SK-N-SH (cell line): Measurements from ENCODE around the gene CDC16. TPM values are rescaled to one million over a fixed set of nuclear protein-coding genes. Genes with fewer than 3 reads are reported as not detected.

Experiments used
- CTCF ChIA-PET: fragments of 300-600, 350-600 bp; formaldehyde crosslinking; extraction: SDS; loops from one replicate; lab custom pipeline; 2021; lab: Yijun Ruan, JAX
- POLR2A ChIA-PET: fragments of 350-600 bp; sonication (Branson Sonifier 250); formaldehyde crosslinking; extraction: SDS; loops from one replicate; lab custom pipeline; 2020; ENCODE audit warnings: antibody characterized with exemption, inconsistent platforms; lab: Yijun Ruan, JAX
- DNase-seq: peaks from one replicate; pipeline ENCODE4 v3.0.0; 2012
- H2AFZ ChIP-seq: fragments of 200-600 bp; sonication (generic); 2 replicates; pipeline ENCODE4 v1.8.1; 2016; ENCODE audit warnings: antibody characterized with exemption, mild to moderate bottlenecking, low read depth
- H3F3A ChIP-seq: fragments of 200-600 bp; sonication (generic); replicated peaks from 2 replicates; pipeline ENCODE3; 2016; ENCODE audit warnings: antibody characterized with exemption, mild to moderate bottlenecking; ENCODE audit not compliant: insufficient read depth
- H3K27ac ChIP-seq, 2 experiments: fragments of 200-500 bp in 1 of 2; fragments of 200-600 bp in 1 of 2; sonication (Bioruptor generic) in 1 of 2; sonication (generic), shearing (Covaris generic) in 1 of 2; 2 replicates each; pipeline versions ENCODE4 v1.5.1 to v1.6.1; 2014 to 2016; ENCODE audit warnings: low read depth in 2 of 2, inconsistent platforms in 1 of 2, low read length in 1 of 2, mild to moderate bottlenecking in 1 of 2, mixed read lengths in 1 of 2
- H3K27me3 ChIP-seq: fragments of 200-600 bp; sonication (generic), shearing (Covaris generic); 2 replicates; pipeline ENCODE4 v1.6.1; 2016; ENCODE audit warnings: mixed run types; ENCODE audit not compliant: insufficient read depth
- H3K36me3 ChIP-seq, 2 experiments: fragments of 200-500 bp in 1 of 2; fragments of 200-600 bp in 1 of 2; sonication (Bioruptor generic) in 1 of 2; sonication (generic) in 1 of 2; replicated peaks in 1 of 2; 2 replicates each; pipeline versions ENCODE3 to v1.5.1; 2014 to 2016; ENCODE audit warnings: low read length in 1 of 2, mild to moderate bottlenecking in 1 of 2; ENCODE audit not compliant: insufficient read depth in 2 of 2, control insufficient read depth in 1 of 2
- H3K4me1 ChIP-seq, 2 experiments: fragments of 200-500 bp in 1 of 2; fragments of 200-600 bp in 1 of 2; sonication (Bioruptor generic) in 1 of 2; sonication (generic), shearing (Covaris generic) in 1 of 2; 2 replicates each; pipeline versions ENCODE4 v1.5.1 to v1.6.1; 2014 to 2016; ENCODE audit warnings: low read depth in 1 of 2, low read length in 1 of 2, mixed run types in 1 of 2; ENCODE audit not compliant: insufficient read depth in 2 of 2, control insufficient read depth in 1 of 2
- H3K4me2 ChIP-seq: fragments of 200-600 bp; sonication (generic), shearing (Covaris generic); 2 replicates; pipeline ENCODE4 v1.6.1; 2017; ENCODE audit warnings: mixed run types
- H3K4me3 ChIP-seq, 2 experiments: fragments of 200-500 bp in 1 of 2; fragments of 200-600 bp in 1 of 2; sonication (Bioruptor generic) in 1 of 2; sonication (generic), shearing (Covaris generic) in 1 of 2; 2 replicates each; pipeline versions ENCODE4 v1.5.1 to v1.8.1; 2014 to 2016; ENCODE audit warnings: low read depth in 2 of 2, inconsistent platforms in 1 of 2, low read length in 1 of 2, mild to moderate bottlenecking in 1 of 2, mixed read lengths in 1 of 2, moderate library complexity in 1 of 2
- H3K79me2 ChIP-seq: fragments of 200-600 bp; sonication (generic); 2 replicates; pipeline ENCODE4 v1.8.1; 2017; ENCODE audit warnings: mild to moderate bottlenecking; ENCODE audit not compliant: insufficient read depth
- H3K9ac ChIP-seq: fragments of 200-600 bp; sonication (generic); 2 replicates; pipeline ENCODE4 v1.6.1; 2017; ENCODE audit warnings: mixed run types
- H3K9me2 ChIP-seq: fragments of 200-600 bp; sonication (generic); 2 replicates; pipeline ENCODE4 v1.6.1; 2017; ENCODE audit warnings: mixed run types
- H3K9me3 ChIP-seq: fragments of 200-600 bp; sonication (generic); 2 replicates; pipeline ENCODE4 v1.6.1; 2017; ENCODE audit warnings: mixed run types, mild to moderate bottlenecking, moderate library complexity
- H4K20me1 ChIP-seq: fragments of 200-600 bp; sonication (generic); 2 replicates; pipeline ENCODE4 v1.6.1; 2017; ENCODE audit warnings: mild to moderate bottlenecking, mixed run types; ENCODE audit not compliant: insufficient read depth
- ELF1 ChIP-seq: IDR thresholded peaks from 2 replicates; pipeline ENCODE4 v1.4.0; 2012
- EP300 ChIP-seq, 2 experiments: IDR thresholded peaks; 2 replicates each; pipeline versions ENCODE4 v1.4.0 to v1.6.1; 2012; ENCODE audit warnings: borderline replicate concordance in 1 of 2, low read depth in 1 of 2, low read length in 1 of 2
- FOXJ3 ChIP-seq: sonication (generic); formaldehyde crosslinking; IDR thresholded peaks from 2 replicates; pipeline ENCODE4 v1.5.1; 2020; ENCODE audit warnings: mild to moderate bottlenecking, missing genetic modification reagents
- MEF2A ChIP-seq: IDR thresholded peaks from 2 replicates; pipeline ENCODE4 v1.4.0; 2012; ENCODE audit warnings: low read depth, borderline replicate concordance
- REST ChIP-seq: IDR thresholded peaks from 2 replicates; pipeline ENCODE4 v1.6.1; 2012; ENCODE audit warnings: mild to moderate bottlenecking, low read depth, low read length, moderate library complexity
- SIN3A ChIP-seq: IDR thresholded peaks from 2 replicates; pipeline ENCODE4 v1.6.1; 2012; ENCODE audit warnings: low read depth, mild to moderate bottlenecking, low read length, moderate library complexity, borderline replicate concordance
- SMC3 ChIP-seq: IDR thresholded peaks from 2 replicates; pipeline ENCODE4 v1.6.1; 2012; ENCODE audit warnings: low read depth, low read length, improper control_type of control experiment
- TCF12 ChIP-seq: IDR thresholded peaks from 2 replicates; pipeline ENCODE4 v1.4.0; 2012
- TEAD4 ChIP-seq: IDR thresholded peaks from 2 replicates; pipeline ENCODE4 v1.4.0; 2012; ENCODE audit warnings: mild to moderate bottlenecking, borderline replicate concordance; ENCODE audit not compliant: insufficient read depth
- USF2 ChIP-seq: fragments of 150-350 bp; IDR thresholded peaks from 2 replicates; pipeline ENCODE4 v1.6.1; 2017; ENCODE audit warnings: antibody characterized with exemption, low read length, low read depth, borderline replicate concordance
- YY1 ChIP-seq: IDR thresholded peaks from 2 replicates; pipeline ENCODE4 v1.4.0; 2012; ENCODE audit warnings: low read depth, mild to moderate bottlenecking
- WGBS: methylation state at CpG from one replicate; pipeline ENCODE4 v1.1.6; 2017; ENCODE audit warnings: low lambda C conversion rate; 5-methylcytosine and 5-hydroxymethylcytosine counted together
- polyA plus RNA-seq, 3 experiments: library from polyadenylated mRNA; depleted of rRNA; stranded (reverse); fragments of >200 nt; gene quantifications; 2 replicates each; pipeline ENCODE4 v1.2.3, GENCODE V29; 2012
- TF ChIP-seq, protein P1 (sequence below): IDR thresholded peaks from 2 replicates; pipeline ENCODE4 v1.4.0; 2012; ENCODE audit warnings: low read depth, borderline replicate concordance
- TF ChIP-seq, protein P2 (sequence below): IDR thresholded peaks from 2 replicates; pipeline ENCODE4 v1.4.0; 2012; ENCODE audit warnings: low read depth

Gene CDC16
- polyA plus RNA-seq, 1 of the 3 experiments (the other 2 are of a cell fraction): 56.9 TPM

DNA sequence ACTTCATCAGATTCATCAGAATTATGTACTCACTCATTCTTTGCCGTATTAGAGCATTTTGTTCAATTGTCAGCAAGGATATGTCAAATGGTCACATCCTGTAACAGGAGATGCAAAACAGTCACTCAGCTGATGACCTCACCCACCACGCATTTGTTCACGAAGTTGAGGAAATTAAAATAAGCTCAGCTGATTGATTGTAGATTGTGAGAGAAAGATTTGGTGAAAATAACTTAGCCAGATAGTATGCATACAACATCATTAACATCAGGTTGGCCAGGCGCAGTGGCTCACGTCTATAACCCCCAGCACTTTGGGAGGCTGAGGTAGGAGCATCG, 22.6 kb upstream of the CDC16 start (continued):
- TF ChIP-seq REST (no peak), EP300 (IDR thresholded peaks at IDR 0.05; ENCODE audit: borderline replicate concordance in 1 of 2, low read depth in 1 of 2, low read length in 1 of 2) (no peak), SMC3 (no peak), SIN3A (no peak), YY1 (no peak), USF2 (no peak)
- TF ChIP-seq, protein P1, sequence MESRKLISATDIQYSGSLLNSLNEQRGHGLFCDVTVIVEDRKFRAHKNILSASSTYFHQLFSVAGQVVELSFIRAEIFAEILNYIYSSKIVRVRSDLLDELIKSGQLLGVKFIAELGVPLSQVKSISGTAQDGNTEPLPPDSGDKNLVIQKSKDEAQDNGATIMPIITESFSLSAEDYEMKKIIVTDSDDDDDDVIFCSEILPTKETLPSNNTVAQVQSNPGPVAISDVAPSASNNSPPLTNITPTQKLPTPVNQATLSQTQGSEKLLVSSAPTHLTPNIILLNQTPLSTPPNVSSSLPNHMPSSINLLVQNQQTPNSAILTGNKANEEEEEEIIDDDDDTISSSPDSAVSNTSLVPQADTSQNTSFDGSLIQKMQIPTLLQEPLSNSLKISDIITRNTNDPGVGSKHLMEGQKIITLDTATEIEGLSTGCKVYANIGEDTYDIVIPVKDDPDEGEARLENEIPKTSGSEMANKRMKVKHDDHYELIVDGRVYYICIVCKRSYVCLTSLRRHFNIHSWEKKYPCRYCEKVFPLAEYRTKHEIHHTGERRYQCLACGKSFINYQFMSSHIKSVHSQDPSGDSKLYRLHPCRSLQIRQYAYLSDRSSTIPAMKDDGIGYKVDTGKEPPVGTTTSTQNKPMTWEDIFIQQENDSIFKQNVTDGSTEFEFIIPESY: no peak

- no peak for TF ChIP-seq SMC3
- TF ChIP-seq REST: no peak
- TF ChIP-seq, protein P2, sequence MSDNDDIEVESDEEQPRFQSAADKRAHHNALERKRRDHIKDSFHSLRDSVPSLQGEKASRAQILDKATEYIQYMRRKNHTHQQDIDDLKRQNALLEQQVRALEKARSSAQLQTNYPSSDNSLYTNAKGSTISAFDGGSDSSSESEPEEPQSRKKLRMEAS: no peak
- TF ChIP-seq MEF2A: no peak
- no peak for TF ChIP-seq FOXJ3 (CRISPR knock-in tag)
- TF ChIP-seq TEAD4: no peak
- no peak for TF ChIP-seq USF2
- no peak for TF ChIP-seq EP300 (IDR thresholded peaks at IDR 0.05; ENCODE audit: borderline replicate concordance in 1 of 2, low read depth in 1 of 2, low read length in 1 of 2)
- no peak for TF ChIP-seq TCF12
- no peak for TF ChIP-seq ELF1
- TF ChIP-seq, all 33 proteins: peak for 0
- Histone ChIP-seq H4K20me1 (no peaks in the 10 kb centered on the region), H3K4me3 (no peak overlapping the region), H3K36me3 (no peaks in the 10 kb centered on the region), H3K9me3 (no peaks in the 10 kb centered on the region), H3K4me2 (no peak overlapping the region), H3K79me2 (no peaks in the 10 kb centered on the region), H3K4me1 (0 out of 4 replicates have a peak, but pooled peaks cover 0 to 5% of the 10 kb centered on the region in 2 experiments), H3K27ac (no peak overlapping the region), H3F3A (peaks cover 6% of the 10 kb centered on the region), H3K9me2 (no peaks in the 10 kb centered on the region), H3K9ac (no peak overlapping the region), H2AFZ (no peak overlapping the region), H3K27me3 (no peaks in the 10 kb centered on the region)
- POLR2A ChIA-PET: interaction anchor here (0.6 kb wide), 1 partner anchor 33 kb away, joined by 5 read pairs; no protein-coding TSS in a partner anchor
- CTCF ChIA-PET: interaction anchor here (1.1 to 1.3 kb wide), 2 partner anchors 13 to 108 kb away, joined by 3 read pairs; no protein-coding TSS in a partner anchor
- DNase-seq: no peak
- WGBS: 71% methylated on average over 6 of the region's 7 CpGs
Observed at GRCh38 chr13:114213980-114214379, 20.7 kb upstream of the CDC16 start.
